ENCODE data around the gene USP2.

- TF ChIP-seq CTCF (IDR thresholded peaks at IDR 0.05; ENCODE audit: low read length) (no peak), EZH2 (optimal IDR thresholded peaks at IDR 0.05; ENCODE audit: low read depth, low read length) (no peak)
Measured at GRCh38 chr11:119320776-119321524, 60.5 kb downstream of the USP2 start.
